ENCODE results near the gene CDH4. TPM values are rescaled to one million over a fixed set of nuclear protein-coding genes. Genes with fewer than 3 reads are reported as not detected.

The CDH4 gene
- total RNA-seq, 3 donors from 2014 or later (not counting 1 experiment from before 2014, with no cell fraction given) = 0.18 TPM; not detected in 2

DNA sequence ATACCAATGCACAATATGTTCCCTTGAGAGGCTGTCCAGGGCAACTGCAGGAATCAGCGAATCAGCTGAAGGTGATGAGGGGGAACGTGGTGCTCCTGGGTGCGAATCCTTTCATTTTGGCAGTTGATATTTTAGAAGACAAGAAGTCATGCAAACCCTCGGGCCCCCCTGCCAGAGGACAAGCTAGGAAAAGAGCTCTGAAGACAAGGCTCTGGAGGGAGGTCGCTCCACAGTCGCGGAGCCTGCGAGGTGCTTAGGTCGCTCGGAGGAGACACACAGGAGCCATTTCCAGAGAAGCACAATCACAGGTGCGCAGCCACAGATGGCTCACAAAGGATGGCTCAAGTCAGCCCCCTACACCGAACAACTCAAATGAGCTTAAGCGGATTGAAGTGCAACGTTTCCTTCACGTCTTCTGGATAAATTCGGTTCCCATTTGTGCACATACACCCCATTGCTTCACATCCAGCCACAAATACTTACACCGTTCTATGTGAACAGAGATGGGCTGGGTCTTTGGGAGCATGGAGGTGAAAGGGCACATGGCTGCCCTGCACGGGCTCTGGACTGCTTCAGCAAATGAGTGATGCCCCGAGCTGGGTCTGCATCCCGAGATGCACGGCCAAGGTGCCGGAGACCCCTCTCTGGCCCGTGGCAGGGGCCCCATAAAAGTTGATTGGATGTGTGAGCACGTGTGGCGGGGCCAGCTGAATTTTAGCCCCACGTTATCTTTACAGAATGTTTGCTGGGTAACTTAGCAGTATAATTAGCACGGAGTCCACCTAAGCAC, 527.3 kb downstream of the CDH4 start:
- DNase-seq = no peak
- 90% methylated on average over 27 of the region's 27 CpGs for WGBS (ENCODE audit: insufficient coverage)
- Mint-ChIP-seq H3K4me1 (no peaks in the 10 kb centered on the region), H3K9me3 (peaks cover 2% of the 10 kb centered on the region in 2 donors), H3K27me3 (ENCODE audit: low read depth in 2 of 2) (peaks cover 0 to 3% of the 10 kb centered on the region in 2 donors), H3K36me3 (no peaks in the 10 kb centered on the region), H3K27ac (no peak overlapping the region), H3K4me3 (no peak overlapping the region)
- Histone ChIP-seq H3K27ac (ENCODE audit: low read length) (no peak overlapping the region), H3K36me3 (ENCODE audit: control insufficient read depth, insufficient read depth, low read length) (no peaks in the 10 kb centered on the region), H3K9me3 (ENCODE audit: control insufficient read depth, insufficient read depth, low read length) (peaks cover 17% of the 10 kb centered on the region), H3K4me1 (ENCODE audit: control insufficient read depth, insufficient read depth, low read length) (no peaks in the 10 kb centered on the region), H3K27me3 (ENCODE audit: control insufficient read depth, insufficient read depth, low read length) (no peaks in the 10 kb centered on the region), H3K4me3 (ENCODE audit: low read length) (no peak overlapping the region)
- TF ChIP-seq, protein P1, sequence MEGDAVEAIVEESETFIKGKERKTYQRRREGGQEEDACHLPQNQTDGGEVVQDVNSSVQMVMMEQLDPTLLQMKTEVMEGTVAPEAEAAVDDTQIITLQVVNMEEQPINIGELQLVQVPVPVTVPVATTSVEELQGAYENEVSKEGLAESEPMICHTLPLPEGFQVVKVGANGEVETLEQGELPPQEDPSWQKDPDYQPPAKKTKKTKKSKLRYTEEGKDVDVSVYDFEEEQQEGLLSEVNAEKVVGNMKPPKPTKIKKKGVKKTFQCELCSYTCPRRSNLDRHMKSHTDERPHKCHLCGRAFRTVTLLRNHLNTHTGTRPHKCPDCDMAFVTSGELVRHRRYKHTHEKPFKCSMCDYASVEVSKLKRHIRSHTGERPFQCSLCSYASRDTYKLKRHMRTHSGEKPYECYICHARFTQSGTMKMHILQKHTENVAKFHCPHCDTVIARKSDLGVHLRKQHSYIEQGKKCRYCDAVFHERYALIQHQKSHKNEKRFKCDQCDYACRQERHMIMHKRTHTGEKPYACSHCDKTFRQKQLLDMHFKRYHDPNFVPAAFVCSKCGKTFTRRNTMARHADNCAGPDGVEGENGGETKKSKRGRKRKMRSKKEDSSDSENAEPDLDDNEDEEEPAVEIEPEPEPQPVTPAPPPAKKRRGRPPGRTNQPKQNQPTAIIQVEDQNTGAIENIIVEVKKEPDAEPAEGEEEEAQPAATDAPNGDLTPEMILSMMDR (IDR thresholded peaks at IDR 0.05) = no peak
- intact Hi-C loops (cut with micrococcal nuclease) = no loop called here
- no peak for ATAC-seq

DNA sequence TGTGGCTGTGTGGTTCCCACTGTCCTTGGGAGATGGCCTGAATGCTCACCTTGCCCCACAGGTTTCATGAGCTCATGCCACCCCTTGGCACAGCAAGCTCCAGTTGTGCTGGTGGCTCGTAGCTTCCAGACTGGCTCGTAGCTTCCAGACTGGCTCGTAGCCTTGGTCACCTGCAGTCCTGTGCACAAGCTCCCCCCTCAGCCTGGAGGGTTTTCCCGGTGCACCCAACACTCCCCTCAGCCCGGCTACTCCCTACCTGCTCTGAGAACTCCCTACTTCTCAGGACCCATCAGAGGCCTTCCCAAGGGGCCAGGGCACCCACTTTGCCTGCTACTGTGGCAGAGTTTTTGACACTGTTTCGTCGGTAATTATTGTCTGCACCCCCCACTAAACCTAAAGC, 528.0 kb downstream of the CDH4 start:
- WGBS (ENCODE audit: insufficient coverage) = 81% methylated on average over 7 of the region's 7 CpGs
- ATAC-seq = no peak
- no peak overlapping the region for H3K27ac ChIP-seq (ENCODE audit: low read length)
- intact Hi-C loops (cut with micrococcal nuclease) = no loop called here
- Mint-ChIP-seq H3K27ac (no peak overlapping the region), H3K27me3 (ENCODE audit: low read depth in 2 of 2) (peaks cover 0 to 3% of the 10 kb centered on the region in 2 donors), H3K4me1 (no peaks in the 10 kb centered on the region), H3K9me3 (peaks cover 2% of the 10 kb centered on the region in 2 donors), H3K36me3 (no peaks in the 10 kb centered on the region), H3K4me3 (no peak overlapping the region)
- TF ChIP-seq, protein P1 (IDR thresholded peaks at IDR 0.05) = no peak
- no peaks in the 10 kb centered on the region for H3K36me3 ChIP-seq (ENCODE audit: control insufficient read depth, insufficient read depth, low read length)
- no peak overlapping the region for H3K4me3 ChIP-seq (ENCODE audit: low read length)
- peaks cover 22% of the 10 kb centered on the region for H3K9me3 ChIP-seq (ENCODE audit: control insufficient read depth, insufficient read depth, low read length)
- no peaks in the 10 kb centered on the region for H3K4me1 ChIP-seq (ENCODE audit: control insufficient read depth, insufficient read depth, low read length)
- no peaks in the 10 kb centered on the region for H3K27me3 ChIP-seq (ENCODE audit: control insufficient read depth, insufficient read depth, low read length)
- no peak for DNase-seq

DNA sequence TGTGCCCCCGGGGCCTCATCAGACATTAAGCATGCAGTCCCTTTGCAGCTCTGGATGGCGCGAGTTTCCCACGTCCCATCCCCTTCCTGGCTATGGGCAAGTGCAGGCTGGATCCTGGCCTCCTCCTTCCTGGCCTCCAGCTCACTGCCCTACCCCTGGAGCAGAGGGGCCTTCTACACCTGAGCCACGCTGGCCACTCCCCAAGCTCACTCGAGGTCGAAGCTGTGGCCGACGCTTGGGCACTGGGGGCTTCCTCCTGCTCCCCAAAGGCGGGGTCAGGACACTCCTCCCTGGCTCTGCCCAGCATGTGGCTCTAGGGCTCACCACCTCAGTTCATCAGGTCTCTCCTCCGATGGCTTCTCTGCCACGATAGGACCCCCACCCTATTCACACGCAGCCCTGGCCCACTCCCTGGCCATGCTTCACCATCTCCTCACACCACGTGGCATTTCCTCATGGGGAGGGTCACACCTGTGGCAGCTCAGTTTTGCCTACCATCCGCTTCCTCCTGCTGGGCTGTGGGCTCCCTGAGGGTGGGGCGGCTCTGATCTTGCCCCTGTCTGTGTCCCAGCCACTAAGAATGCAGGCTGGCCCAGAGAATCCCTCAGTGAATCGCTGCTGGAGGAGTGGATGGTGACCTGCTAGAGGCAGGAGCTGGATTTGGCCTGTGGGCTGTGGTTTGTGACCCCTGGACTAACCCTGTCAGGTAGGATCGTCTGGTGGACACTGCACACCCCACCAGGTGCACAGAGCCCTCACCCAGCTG, 532.9 kb downstream of the CDH4 start:
- Histone ChIP-seq H3K9me3 (ENCODE audit: control insufficient read depth, insufficient read depth, low read length) (peaks cover 9% of the 10 kb centered on the region), H3K27ac (ENCODE audit: low read length) (no peak overlapping the region), H3K4me1 (ENCODE audit: control insufficient read depth, insufficient read depth, low read length) (no peaks in the 10 kb centered on the region), H3K4me3 (ENCODE audit: low read length) (no peak overlapping the region), H3K27me3 (ENCODE audit: control insufficient read depth, insufficient read depth, low read length) (no peaks in the 10 kb centered on the region), H3K36me3 (ENCODE audit: control insufficient read depth, insufficient read depth, low read length) (no peaks in the 10 kb centered on the region)
- ATAC-seq = no peak
- H3K36me3 Mint-ChIP-seq = no peaks in the 10 kb centered on the region
- no peaks in the 10 kb centered on the region for H3K4me1 Mint-ChIP-seq
- intact Hi-C loops (cut with micrococcal nuclease) = no loop called here
- WGBS (ENCODE audit: insufficient coverage) = 85% methylated on average over 18 of the region's 18 CpGs
- TF ChIP-seq, protein P1 (IDR thresholded peaks at IDR 0.05) = no peak
- no peak for DNase-seq
- no peak overlapping the region for H3K4me3 Mint-ChIP-seq
- peaks cover 0 to 3% of the 10 kb centered on the region in 2 donors for H3K27me3 Mint-ChIP-seq (ENCODE audit: low read depth in 2 of 2)
- peaks cover 0 to 3% of the 10 kb centered on the region in 2 donors for H3K9me3 Mint-ChIP-seq
- no peak overlapping the region for H3K27ac Mint-ChIP-seq
